Fibroblast of lung (primary cell): Measurements from ENCODE around the gene MREG. TPM values are rescaled to one million over a fixed set of nuclear protein-coding genes. Genes with fewer than 3 reads are reported as not detected.
"Not testable (repeated sequence)": the region's sequence is repeated elsewhere in the genome, so short reads cannot be mapped to it uniquely, and the experiment has no call there.

Source experiments
- DNase-seq, 2 donors: peaks; one replicate each; pipeline versions ENCODE4 v3.0.0 to v3.0.0-alpha.2; 2010; ENCODE audit warnings: low read depth in 2 of 2
- H2AFZ ChIP-seq: 2 replicates; pipeline ENCODE4 v1.5.1; 2012; ENCODE audit warnings: low read length, control low read depth, inconsistent platforms
- H3K27ac ChIP-seq: 2 replicates; pipeline ENCODE4 v1.5.1; 2011; ENCODE audit warnings: low read length, control low read depth; ENCODE audit not compliant: insufficient read depth
- H3K27me3 ChIP-seq: 2 replicates; pipeline ENCODE4 v1.5.1; 2011; ENCODE audit warnings: mild to moderate bottlenecking, low read length; ENCODE audit not compliant: control insufficient read depth, insufficient read depth
- H3K36me3 ChIP-seq: 2 replicates; pipeline ENCODE4 v1.5.1; 2011; ENCODE audit warnings: low read length; ENCODE audit not compliant: control insufficient read depth, insufficient read depth
- H3K4me1 ChIP-seq: 2 replicates; pipeline ENCODE4 v1.5.1; 2011; ENCODE audit warnings: low read length; ENCODE audit not compliant: control insufficient read depth, insufficient read depth; ENCODE audit errors: extremely low read depth
- H3K4me2 ChIP-seq: 2 replicates; pipeline ENCODE4 v1.5.1; 2011; ENCODE audit warnings: low read length, control low read depth; ENCODE audit not compliant: insufficient read depth; ENCODE audit errors: extremely low read depth
- H3K4me3 ChIP-seq, 4 experiments: fragments of 200-600 bp in 1 of 4; sonication (generic) in 1 of 4; replicated peaks in 1 of 4; 2 replicates each; pipeline ENCODE4 v1.5.1; 2011 to 2016; ENCODE audit warnings: low read length in 4 of 4, low read depth in 3 of 4, mild to moderate bottlenecking in 3 of 4, control low read depth in 2 of 4, inconsistent platforms in 1 of 4, mixed read lengths in 1 of 4; ENCODE audit not compliant: insufficient read depth in 1 of 4; ENCODE audit errors: control extremely low read depth in 1 of 4
- H3K79me2 ChIP-seq: 2 replicates; pipeline ENCODE4 v1.5.1; 2012; ENCODE audit warnings: mild to moderate bottlenecking, low read length, inconsistent platforms; ENCODE audit not compliant: control insufficient read depth, insufficient read depth
- H3K9ac ChIP-seq: 2 replicates; pipeline ENCODE4 v1.5.1; 2011; ENCODE audit warnings: mild to moderate bottlenecking, low read length, control low read depth; ENCODE audit not compliant: insufficient read depth
- H3K9me3 ChIP-seq: 2 replicates; pipeline ENCODE4 v1.5.1; 2012; ENCODE audit warnings: low read depth, low read length; ENCODE audit not compliant: control insufficient read depth, insufficient read depth
- H4K20me1 ChIP-seq: 2 replicates; pipeline ENCODE4 v1.5.1; 2011; ENCODE audit warnings: low read length; ENCODE audit not compliant: control insufficient read depth, insufficient read depth; ENCODE audit errors: extremely low read depth
- CTCF ChIP-seq, 2 donors: IDR thresholded peaks in 1 of 2; conservative IDR thresholded peaks in 1 of 2; 1 replicate in 1 of 2; 2 replicates in 1 of 2; pipeline ENCODE4 v1.5.1; 2011 to 2012; ENCODE audit warnings: low read length in 2 of 2, control low read depth in 1 of 2, inconsistent platforms in 1 of 2, low read depth in 1 of 2, mild to moderate bottlenecking in 1 of 2
- EZH2 ChIP-seq: IDR thresholded peaks from 2 replicates; pipeline ENCODE4 v1.5.1; 2012; ENCODE audit warnings: low read length, control low read depth, mild to moderate bottlenecking; ENCODE audit errors: missing control alignments
- polyA plus RNA-seq, 2 donors: library from polyadenylated mRNA; depleted of rRNA in 1 of 2; stranded (reverse) in 1 of 2; unstranded in 1 of 2; fragments of >200 nt; gene quantifications; 2 replicates each; pipeline ENCODE4 v1.2.1, GENCODE V29; 2011 to 2012; ENCODE audit warnings: missing spikeins in 1 of 2
- total RNA-seq: library from RNA; depleted of rRNA; stranded (reverse); fragments of >200 nt; gene quantifications from 2 replicates; pipeline ENCODE4 v1.2.1, GENCODE V29; 2014

MREG gene
- total and polyA plus RNA-seq, 2 donors (not counting 1 experiment from before 2014, with no cell fraction given) = 2.4 to 3.5 TPM

GRCh38 chr2:215961981-215962380 is 51.4 kb downstream of the MREG start:
- TF ChIP-seq CTCF (conservative IDR thresholded peaks at IDR 0.05 in 1 of 2, IDR thresholded peaks at IDR 0.05 in 1 of 2; ENCODE audit: low read depth in 1 of 2, low read length in 2 of 2) = no peak
- no peak for TF ChIP-seq EZH2
- H4K20me1 ChIP-seq = no peaks in the 10 kb centered on the region
- H3K4me2 ChIP-seq = no peak overlapping the region
- no peaks in the 10 kb centered on the region for H3K9me3 ChIP-seq
- H3K27ac ChIP-seq = no peak overlapping the region
- no peaks in the 10 kb centered on the region for H3K27me3 ChIP-seq
- no peak for DNase-seq
- no peak overlapping the region for H2AFZ ChIP-seq
- no peak overlapping the region for H3K4me3 ChIP-seq
- H3K9ac ChIP-seq = no peak overlapping the region
- H3K79me2 ChIP-seq = no peaks in the 10 kb centered on the region
- H3K4me1 ChIP-seq = no peaks in the 10 kb centered on the region
- H3K36me3 ChIP-seq = no peaks in the 10 kb centered on the region

GRCh38 chr2:215958257-215958656 is 55.1 kb downstream of the MREG start:
- no peak for DNase-seq

GRCh38 chr2:215957354-215958122 is 55.8 kb downstream of the MREG start:
- not testable (repeated sequence) for H3K9me3 ChIP-seq, DNase-seq, H2AFZ ChIP-seq

More at GRCh38 chr2:215958257-215958656, 55.1 kb downstream of the MREG start:
- Histone ChIP-seq H3K27ac (no peak overlapping the region), H3K4me1 (no peaks in the 10 kb centered on the region), H3K4me2 (no peak overlapping the region), H4K20me1 (no peaks in the 10 kb centered on the region), H2AFZ (no peak overlapping the region), H3K36me3 (no peaks in the 10 kb centered on the region), H3K79me2 (no peaks in the 10 kb centered on the region), H3K4me3 (no peak overlapping the region), H3K9ac (no peak overlapping the region), H3K27me3 (no peaks in the 10 kb centered on the region), H3K9me3 (no peaks in the 10 kb centered on the region)
- TF ChIP-seq CTCF (conservative IDR thresholded peaks at IDR 0.05 in 1 of 2, IDR thresholded peaks at IDR 0.05 in 1 of 2; ENCODE audit: low read depth in 1 of 2, low read length in 2 of 2) (no peak), EZH2 (no peak)

More at GRCh38 chr2:215957354-215958122, 55.8 kb downstream of the MREG start:
- not testable (repeated sequence) for H3K27me3 ChIP-seq, H3K4me2 ChIP-seq, H3K9ac ChIP-seq, H3K79me2 ChIP-seq, H3K27ac ChIP-seq, H4K20me1 ChIP-seq, H3K36me3 ChIP-seq, H3K4me1 ChIP-seq, H3K4me3 ChIP-seq
